ENCODE data around the gene CD200R1. TPM values are rescaled to one million over a fixed set of nuclear protein-coding genes. Genes with fewer than 3 reads are reported as not detected.
"Not testable (repeated sequence)": the region's sequence is repeated elsewhere in the genome, so short reads cannot be mapped to it uniquely, and the experiment has no call there.

CD200R1 gene
- total RNA-seq, 2 donors from 2014 or later, result 1.8 TPM; not detected in 1

- no peak overlapping the region for H3K4me3 ChIP-seq
- DNase-seq, result peak in 1 of 4 donors; percentile 16
- intact Hi-C loops (cut with DNase I), result no loop called here
- no peaks in the 10 kb centered on the region for H3K9me3 ChIP-seq
- H3K36me3 ChIP-seq (replicated peaks in 1 of 2; ENCODE audit: insufficient read depth in 1 of 2, low read depth in 2 of 2), result no peaks in the 10 kb centered on the region
- no peak for TF ChIP-seq POLR2A (IDR thresholded peaks at IDR 0.05)
- TF ChIP-seq, protein P1, sequence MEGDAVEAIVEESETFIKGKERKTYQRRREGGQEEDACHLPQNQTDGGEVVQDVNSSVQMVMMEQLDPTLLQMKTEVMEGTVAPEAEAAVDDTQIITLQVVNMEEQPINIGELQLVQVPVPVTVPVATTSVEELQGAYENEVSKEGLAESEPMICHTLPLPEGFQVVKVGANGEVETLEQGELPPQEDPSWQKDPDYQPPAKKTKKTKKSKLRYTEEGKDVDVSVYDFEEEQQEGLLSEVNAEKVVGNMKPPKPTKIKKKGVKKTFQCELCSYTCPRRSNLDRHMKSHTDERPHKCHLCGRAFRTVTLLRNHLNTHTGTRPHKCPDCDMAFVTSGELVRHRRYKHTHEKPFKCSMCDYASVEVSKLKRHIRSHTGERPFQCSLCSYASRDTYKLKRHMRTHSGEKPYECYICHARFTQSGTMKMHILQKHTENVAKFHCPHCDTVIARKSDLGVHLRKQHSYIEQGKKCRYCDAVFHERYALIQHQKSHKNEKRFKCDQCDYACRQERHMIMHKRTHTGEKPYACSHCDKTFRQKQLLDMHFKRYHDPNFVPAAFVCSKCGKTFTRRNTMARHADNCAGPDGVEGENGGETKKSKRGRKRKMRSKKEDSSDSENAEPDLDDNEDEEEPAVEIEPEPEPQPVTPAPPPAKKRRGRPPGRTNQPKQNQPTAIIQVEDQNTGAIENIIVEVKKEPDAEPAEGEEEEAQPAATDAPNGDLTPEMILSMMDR (IDR thresholded peaks at IDR 0.05), result no peak
- 34 to 67% methylated on average over 2 to 3 of the region's 3 CpGs for WGBS, 2 donors
- no peaks in the 10 kb centered on the region for H3K4me1 ChIP-seq
- H3K27ac ChIP-seq, result no peak overlapping the region
- ATAC-seq, result no peak
- no peaks in the 10 kb centered on the region for H3K27me3 ChIP-seq
These were observed 43.0 kb downstream of the CD200R1 start for GRCh38 chr3:112931736-112932521.

DNA sequence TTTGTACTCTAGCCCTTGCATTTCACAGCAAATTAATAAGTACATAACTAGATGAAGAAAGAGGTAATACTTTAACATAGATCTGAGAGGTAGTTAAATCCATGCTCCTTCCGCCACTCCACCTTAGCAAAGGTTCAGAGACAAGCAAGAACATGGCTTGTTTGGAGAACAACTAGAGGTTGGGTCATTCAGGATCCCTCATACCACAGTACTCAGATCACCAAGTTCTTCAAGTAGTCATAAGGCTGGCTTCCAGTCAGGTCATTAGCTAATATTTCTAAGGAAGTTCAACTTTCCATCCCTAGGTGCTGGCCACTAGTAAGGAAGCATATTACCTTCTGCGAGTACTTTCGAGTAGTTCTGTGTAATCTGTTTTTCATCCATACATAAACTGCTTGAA, 44.1 kb downstream of the CD200R1 start:
- Histone ChIP-seq H3K9me3 (no peaks in the 10 kb centered on the region), H3K27ac (no peak overlapping the region), H3K4me1 (no peaks in the 10 kb centered on the region), H3K27me3 (no peaks in the 10 kb centered on the region), H3K36me3 (replicated peaks in 1 of 2; ENCODE audit: insufficient read depth in 1 of 2, low read depth in 2 of 2) (no peaks in the 10 kb centered on the region), H3K4me3 (no peak overlapping the region)
- TF ChIP-seq POLR2A (IDR thresholded peaks at IDR 0.05), result no peak
- TF ChIP-seq, protein P1 (IDR thresholded peaks at IDR 0.05), result no peak
- 78 to 81% methylated on average over 3 of the region's 3 CpGs for WGBS, 2 donors
- DNase-seq (no peak), ATAC-seq (no peak)
- intact Hi-C loops (cut with DNase I), result no loop called here

DNA sequence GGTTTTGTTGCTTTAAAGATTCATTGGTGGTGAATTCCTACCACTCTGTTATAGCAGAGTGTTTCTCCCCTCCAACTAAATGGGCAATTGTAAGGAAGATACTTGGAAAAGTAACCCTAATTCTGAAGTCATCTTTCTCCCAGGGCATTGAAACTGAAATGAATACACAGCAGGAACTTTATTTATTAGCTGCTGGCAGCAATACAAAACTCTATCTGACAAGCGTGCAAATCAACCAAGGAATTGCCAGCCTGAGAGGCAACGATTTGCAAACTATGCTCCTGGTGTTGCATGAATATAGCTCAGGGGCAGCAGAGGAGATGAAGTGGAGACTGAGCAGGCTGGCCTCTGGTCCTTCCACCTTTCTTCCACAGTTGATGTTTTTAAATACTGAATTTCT, 48.9 kb downstream of the CD200R1 start:
- Histone ChIP-seq H3K4me1 (no peaks in the 10 kb centered on the region), H3K36me3 (replicated peaks in 1 of 2; ENCODE audit: insufficient read depth in 1 of 2, low read depth in 2 of 2) (no peaks in the 10 kb centered on the region), H3K27me3 (no peaks in the 10 kb centered on the region), H3K27ac (no peak overlapping the region), H3K4me3 (no peak overlapping the region), H3K9me3 (no peaks in the 10 kb centered on the region)
- intact Hi-C loops (cut with DNase I), result no loop called here
- DNase-seq (no peak), ATAC-seq (no peak)
- WGBS, 2 donors, result 29 to 40% methylated on average over 2 of the region's 2 CpGs
- TF ChIP-seq, protein P1 (IDR thresholded peaks at IDR 0.05), result no peak
- TF ChIP-seq POLR2A (IDR thresholded peaks at IDR 0.05), result no peak

DNA sequence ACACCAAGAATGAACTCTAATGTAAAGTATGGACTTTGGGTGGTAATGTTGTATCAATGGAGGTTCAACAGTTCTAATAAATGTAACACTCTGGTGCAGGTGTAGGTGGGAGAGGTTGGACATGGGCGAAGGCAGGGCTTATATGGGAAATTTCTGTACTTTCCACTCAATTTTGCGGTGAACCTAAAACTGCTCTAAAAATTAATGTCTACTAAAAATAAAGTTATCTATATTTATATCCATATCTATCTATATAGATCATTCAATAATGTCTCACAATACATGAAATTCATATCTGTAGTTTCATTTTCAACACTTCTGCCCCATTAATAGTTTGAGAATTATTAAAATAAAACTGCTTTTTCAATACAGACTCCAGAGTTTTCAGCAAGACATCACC, 49.3 kb downstream of the CD200R1 start:
- WGBS, 2 donors, result 90 to 91% methylated on average over 2 of the region's 2 CpGs
- no peaks in the 10 kb centered on the region for H3K36me3 ChIP-seq (replicated peaks in 1 of 2; ENCODE audit: insufficient read depth in 1 of 2, low read depth in 2 of 2)
- no peak overlapping the region for H3K4me3 ChIP-seq
- H3K27ac ChIP-seq, result no peak overlapping the region
- ATAC-seq, result no peak
- no peak for DNase-seq
- intact Hi-C loops (cut with DNase I), result no loop called here
- H3K4me1 ChIP-seq, result no peaks in the 10 kb centered on the region
- TF ChIP-seq POLR2A (IDR thresholded peaks at IDR 0.05), result no peak
- TF ChIP-seq, protein P1 (IDR thresholded peaks at IDR 0.05), result no peak
- no peaks in the 10 kb centered on the region for H3K27me3 ChIP-seq
- H3K9me3 ChIP-seq, result no peaks in the 10 kb centered on the region

DNA sequence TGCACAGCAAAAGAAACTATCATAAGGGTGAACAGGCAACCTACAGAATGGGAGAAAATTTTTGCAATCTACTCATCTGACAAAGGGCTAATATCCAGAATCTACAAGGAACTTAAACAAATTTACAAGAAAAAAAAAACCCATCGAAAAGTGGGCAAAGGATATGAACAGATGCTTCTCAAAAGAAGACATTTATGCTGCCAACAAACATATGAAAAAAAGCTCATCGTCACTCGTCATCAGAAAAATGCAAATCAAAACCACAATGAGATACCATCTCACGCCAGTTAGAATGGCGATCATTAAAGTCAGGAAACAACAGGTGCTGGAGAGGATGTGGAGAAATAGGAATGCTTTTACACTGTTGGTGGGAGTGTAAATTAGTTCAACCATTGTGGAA, 55.4 kb downstream of the CD200R1 start:
- 79 to 84% methylated on average over 5 of the region's 5 CpGs for WGBS, 2 donors
- not testable (repeated sequence) for ATAC-seq, DNase-seq

More for the DNA sequence above, 55.4 kb downstream of the CD200R1 start:
- H3K4me1 ChIP-seq; H3K4me3 ChIP-seq; H3K27me3 ChIP-seq; H3K36me3 ChIP-seq (replicated peaks in 1 of 2; ENCODE audit: insufficient read depth in 1 of 2, low read depth in 2 of 2); H3K27ac ChIP-seq; intact Hi-C loops (cut with DNase I); H3K9me3 ChIP-seq: not testable (repeated sequence)
